GM23338 (cell line): ENCODE data around the gene KLHL1. TPM values are rescaled to one million over a fixed set of nuclear protein-coding genes. Genes with fewer than 3 reads are reported as not detected.
"Not testable (repeated sequence)": the region's sequence is repeated elsewhere in the genome, so short reads cannot be mapped to it uniquely, and the experiment has no call there.

Experiments
- ATAC-seq: fragments of 200-7000 bp; cut with Tn5 transposase; 3 replicates; pipeline ENCODE4 v1.9.1; 2020
- DNase-seq: peaks from one replicate; pipeline ENCODE4 v3.0.0-alpha.2; 2015; ENCODE audit warnings: low spot score
- H2AFZ ChIP-seq: fragments of 200-600 bp; sonication (generic); 2 replicates; pipeline ENCODE4 v1.8.0; 2016; ENCODE audit warnings: antibody characterized with exemption, mild to moderate bottlenecking, moderate library complexity
- H3F3A ChIP-seq: fragments of 200-600 bp; sonication (generic); replicated peaks from 2 replicates; pipeline ENCODE4 v1.8.0; 2017; ENCODE audit warnings: antibody characterized with exemption, mixed run types, low read depth
- H3K27ac ChIP-seq: fragments of 200-600 bp; sonication (generic); 2 replicates; pipeline ENCODE4 v1.6.1; 2016; ENCODE audit warnings: low read depth
- H3K27me3 ChIP-seq: fragments of 200-600 bp; sonication (generic); 2 replicates; pipeline ENCODE4 v1.8.0; 2016; ENCODE audit warnings: mild to moderate bottlenecking, mixed run types, moderate library complexity; ENCODE audit not compliant: insufficient read depth
- H3K36me3 ChIP-seq: fragments of 200-600 bp; sonication (generic); 2 replicates; pipeline ENCODE4 v1.8.0; 2016; ENCODE audit warnings: mild to moderate bottlenecking; ENCODE audit not compliant: insufficient read depth
- H3K4me1 ChIP-seq: fragments of 200-600 bp; sonication (generic); 2 replicates; pipeline ENCODE4 v1.8.0; 2016; ENCODE audit warnings: mild to moderate bottlenecking, moderate library complexity; ENCODE audit not compliant: insufficient read depth
- H3K4me2 ChIP-seq: fragments of 200-600 bp; sonication (generic); 2 replicates; pipeline ENCODE4 v1.7.1; 2017; ENCODE audit warnings: mixed run types
- H3K4me3 ChIP-seq: fragments of 200-600 bp; sonication (generic); 2 replicates; pipeline ENCODE4 v1.6.1; 2016; ENCODE audit warnings: mixed run types
- H3K79me2 ChIP-seq: fragments of 200-600 bp; sonication (generic); replicated peaks from 2 replicates; pipeline ENCODE4 v1.8.0; 2017; ENCODE audit warnings: mild to moderate bottlenecking; ENCODE audit not compliant: insufficient read depth
- H3K9me2 ChIP-seq: fragments of 200-600 bp; sonication (generic); 2 replicates; pipeline ENCODE4 v1.8.0; 2017; ENCODE audit not compliant: insufficient read depth
- H4K20me1 ChIP-seq: fragments of 200-600 bp; sonication (generic); replicated peaks from 2 replicates; pipeline ENCODE4 v1.8.0; 2017; ENCODE audit warnings: mild to moderate bottlenecking; ENCODE audit not compliant: insufficient read depth
- H3K27ac Mint-ChIP-seq: 2 replicates; pipeline ENCODE4 v1.8.0; 2020; ENCODE audit warnings: inconsistent platforms, mild to moderate bottlenecking, moderate library complexity, mixed read lengths
- H3K27me3 Mint-ChIP-seq: 3 replicates; pipeline ENCODE4 v1.8.0; 2022; ENCODE audit warnings: low read depth, mild to moderate bottlenecking, moderate library complexity, mixed read lengths, inconsistent platforms; ENCODE audit not compliant: insufficient read depth, poor library complexity
- H3K36me3 Mint-ChIP-seq: 3 replicates; pipeline ENCODE4 v1.8.0; 2021; ENCODE audit warnings: low read depth, mild to moderate bottlenecking, inconsistent platforms, moderate library complexity, mixed read lengths
- H3K4me1 Mint-ChIP-seq: 3 replicates; pipeline ENCODE4 v1.8.0; 2020; ENCODE audit warnings: mild to moderate bottlenecking, inconsistent platforms, mixed read lengths
- H3K4me3 Mint-ChIP-seq: 3 replicates; pipeline ENCODE4 v1.8.0; 2021; ENCODE audit warnings: moderate library complexity, mild to moderate bottlenecking, inconsistent platforms, mixed read lengths
- H3K9me3 Mint-ChIP-seq: 3 replicates; pipeline ENCODE4 v1.8.0; 2020; ENCODE audit warnings: moderate library complexity, mild to moderate bottlenecking, inconsistent platforms, mixed read lengths
- CREB1 ChIP-seq: fragments of 250-450 bp; sonication (Bioruptor Pico); IDR thresholded peaks from 2 replicates; pipeline ENCODE4 v1.5.0; 2020; ENCODE audit warnings: low read depth, mild to moderate bottlenecking, moderate library complexity
- CTCF ChIP-seq, 2 experiments: fragments of 200-600 bp in 1 of 2; sonication (generic) in 1 of 2; conservative IDR thresholded peaks; 2 replicates each; pipeline versions ENCODE4 v1.5.1 to v1.6.1; 2016 to 2017; ENCODE audit warnings: antibody characterized with exemption in 2 of 2, low read depth in 2 of 2, mild to moderate bottlenecking in 2 of 2, moderate library complexity in 1 of 2
- ETS1 ChIP-seq: IDR thresholded peaks from 2 replicates; pipeline ENCODE4 v1.6.1; 2016; ENCODE audit warnings: antibody characterized with exemption
- EZH2 ChIP-seq: fragments of 200-600 bp; sonication (generic); IDR thresholded peaks from one replicate; pipeline ENCODE4 v1.8.0; 2017; ENCODE audit warnings: antibody characterized with exemption, mild to moderate bottlenecking, low read depth; ENCODE audit not compliant: unreplicated experiment
- JUNB ChIP-seq: IDR thresholded peaks from one replicate; pipeline ENCODE4 v1.6.1; 2016; ENCODE audit warnings: antibody characterized with exemption; ENCODE audit not compliant: unreplicated experiment
- NANOG ChIP-seq: IDR thresholded peaks from 2 replicates; pipeline ENCODE4 v1.6.1; 2016; ENCODE audit warnings: antibody characterized with exemption, borderline replicate concordance
- POLR2AphosphoS5 ChIP-seq: IDR thresholded peaks from 2 replicates; pipeline ENCODE4 v1.6.1; 2016; ENCODE audit warnings: antibody characterized with exemption, low read depth
- REST ChIP-seq: IDR thresholded peaks from one replicate; pipeline ENCODE4 v1.6.1; 2018; ENCODE audit warnings: antibody characterized with exemption; ENCODE audit not compliant: unreplicated experiment
- ZNF331 ChIP-seq: fragments of 250-450 bp; sonication (Bioruptor Pico); IDR thresholded peaks from 2 replicates; pipeline ENCODE4 v1.5.0; 2020; ENCODE audit warnings: low read depth, mild to moderate bottlenecking, moderate library complexity
- ZNF462 ChIP-seq: fragments of 250-450 bp; sonication (Bioruptor Pico); IDR thresholded peaks from 2 replicates; pipeline ENCODE4 v1.5.0; 2020; ENCODE audit warnings: mild to moderate bottlenecking, moderate library complexity
- polyA plus RNA-seq: library from polyadenylated mRNA; unstranded; fragments of >200 nt; fragmentation: Nextera tagmentation; extraction: Ambion mirVana; gene quantifications from 2 replicates; pipeline ENCODE4 v1.2.1, GENCODE V29; 2016
- total RNA-seq: library from RNA; depleted of rRNA; stranded (reverse); fragments of >200 nt; shearing (Covaris generic); gene quantifications from 2 replicates; pipeline ENCODE4 v1.2.3, GENCODE V29; 2014

KLHL1 gene
- total and polyA plus RNA-seq, 2 experiments from 2014 or later: not detected

- not testable (repeated sequence) for H3K4me3 ChIP-seq, ATAC-seq, H3F3A ChIP-seq, H3K79me2 ChIP-seq, H3K4me1 ChIP-seq, H2AFZ ChIP-seq, H4K20me1 ChIP-seq, H3K4me2 ChIP-seq, H3K36me3 Mint-ChIP-seq, H3K27me3 ChIP-seq, DNase-seq, H3K27ac Mint-ChIP-seq, H3K27ac ChIP-seq, H3K9me2 ChIP-seq, H3K9me3 Mint-ChIP-seq, H3K4me1 Mint-ChIP-seq, H3K27me3 Mint-ChIP-seq, H3K36me3 ChIP-seq, H3K4me3 Mint-ChIP-seq
These were observed 34.4 kb upstream of the KLHL1 start for GRCh38 chr13:70142658-70143057.

GRCh38 chr13:70128098-70128497 is 19.8 kb upstream of the KLHL1 start:
- no peak overlapping the region for H3K4me2 ChIP-seq
- DNase-seq: no peak
- ATAC-seq: no peak
- no peak overlapping the region for H3K4me3 ChIP-seq
- H3K36me3 ChIP-seq: no peaks in the 10 kb centered on the region
- peaks cover 5% of the 10 kb centered on the region; the same call in 1 of the 2 replicates for H3K4me1 ChIP-seq
- 0 out of 2 replicates have a peak, but pooled peaks cover 3% of the 10 kb centered on the region for H3K9me2 ChIP-seq
- no peak overlapping the region for H3K27ac Mint-ChIP-seq
- H3K9me3 Mint-ChIP-seq: no peaks in the 10 kb centered on the region
- H3K27me3 ChIP-seq: no peaks in the 10 kb centered on the region
- no peak overlapping the region for H2AFZ ChIP-seq
- H3F3A ChIP-seq: no peaks in the 10 kb centered on the region
- peaks cover 10% of the 10 kb centered on the region; the same call in 2 of the 3 replicates for H3K4me1 Mint-ChIP-seq
- H4K20me1 ChIP-seq: no peaks in the 10 kb centered on the region
- H3K4me3 Mint-ChIP-seq: no peak overlapping the region
- no peaks in the 10 kb centered on the region for H3K36me3 Mint-ChIP-seq
- no peaks in the 10 kb centered on the region for H3K79me2 ChIP-seq
- H3K27me3 Mint-ChIP-seq: peaks cover 2% of the 10 kb centered on the region
- H3K27ac ChIP-seq: no peak overlapping the region
- no peak for TF ChIP-seq POLR2AphosphoS5
- no peak for TF ChIP-seq ETS1
- no peak for TF ChIP-seq EZH2
- no peak for TF ChIP-seq ZNF331
- no peak for TF ChIP-seq REST
- no peak for TF ChIP-seq CREB1 (CRISPR knock-in tag)
- TF ChIP-seq CTCF (conservative IDR thresholded peaks at IDR 0.05; ENCODE audit: low read depth in 2 of 2): no peak
- no peak for TF ChIP-seq ZNF462
- no peak for TF ChIP-seq JUNB
- TF ChIP-seq NANOG: no peak
